Putamen (tissue), 1 donor: ENCODE data around the gene CFL1.
"Not testable (repeated sequence)": the region's sequence is repeated elsewhere in the genome, so short reads cannot be mapped to it uniquely, and the experiment has no call there.

Source experiments
- DNase-seq: peaks from one replicate; pipeline ENCODE4 v3.0.0-alpha.2; 2016; ENCODE audit warnings: low spot score

Gene CFL1

DNA sequence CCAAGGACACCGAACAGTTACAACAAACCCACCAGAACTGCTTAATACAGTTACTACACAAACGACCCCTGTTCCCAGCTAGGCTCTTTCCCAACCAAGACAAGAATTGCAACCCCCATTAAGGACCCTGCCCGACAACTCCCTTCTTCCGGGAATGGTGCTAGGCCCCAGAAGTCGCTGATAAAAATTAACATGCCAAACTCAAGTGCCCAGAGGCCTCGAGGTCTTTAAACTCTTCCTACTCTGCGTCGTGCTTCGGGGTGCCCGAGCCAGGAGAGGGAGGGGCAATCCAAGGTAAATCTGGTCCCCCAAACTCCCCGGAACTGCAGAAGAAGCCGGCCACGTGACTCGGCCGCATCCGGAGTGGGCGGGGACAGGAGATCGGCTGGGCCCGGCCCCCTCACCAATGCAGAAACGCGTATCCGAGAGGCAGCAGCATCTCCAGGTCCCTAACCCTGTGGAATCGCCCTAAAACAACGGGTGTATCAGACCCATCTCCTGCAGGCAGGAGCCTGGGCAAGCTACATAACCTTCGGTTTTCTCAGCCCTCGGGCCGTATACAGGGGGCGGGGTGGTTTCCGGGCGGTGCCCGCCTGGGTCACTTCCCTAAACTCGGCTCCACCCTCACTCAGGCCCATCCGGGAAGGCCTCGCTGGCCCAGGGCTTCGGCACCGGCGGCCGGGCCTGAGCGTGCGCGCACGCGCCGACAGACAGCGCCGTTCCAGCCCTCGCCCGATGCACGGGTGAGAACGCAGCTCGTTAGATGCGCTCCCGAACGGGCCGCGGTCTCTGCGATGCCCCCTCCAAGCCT is 1.1 kb downstream of the CFL1 start:
- DNase-seq, result peak; percentile 83

DNA sequence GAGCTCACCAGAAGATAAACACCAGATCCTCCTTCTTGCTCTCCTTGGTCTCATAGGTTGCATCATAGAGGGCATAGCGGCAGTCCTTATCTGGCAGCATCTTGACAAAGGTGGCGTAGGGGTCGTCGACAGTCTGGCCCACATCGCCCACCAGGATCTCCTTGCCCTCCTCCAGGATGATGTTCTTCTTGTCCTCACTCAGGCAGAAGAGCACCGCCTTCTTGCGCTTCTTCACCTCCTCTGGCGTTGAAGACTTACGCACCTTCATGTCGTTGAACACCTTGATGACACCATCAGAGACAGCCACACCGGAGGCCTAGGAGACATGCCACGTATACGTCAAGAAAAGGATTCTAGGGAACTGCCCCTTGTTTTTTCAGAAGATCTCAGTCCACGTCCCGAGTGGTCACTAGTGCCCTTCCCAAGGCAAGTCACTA is 2.0 kb downstream of the CFL1 start:
- no peak for DNase-seq

DNA sequence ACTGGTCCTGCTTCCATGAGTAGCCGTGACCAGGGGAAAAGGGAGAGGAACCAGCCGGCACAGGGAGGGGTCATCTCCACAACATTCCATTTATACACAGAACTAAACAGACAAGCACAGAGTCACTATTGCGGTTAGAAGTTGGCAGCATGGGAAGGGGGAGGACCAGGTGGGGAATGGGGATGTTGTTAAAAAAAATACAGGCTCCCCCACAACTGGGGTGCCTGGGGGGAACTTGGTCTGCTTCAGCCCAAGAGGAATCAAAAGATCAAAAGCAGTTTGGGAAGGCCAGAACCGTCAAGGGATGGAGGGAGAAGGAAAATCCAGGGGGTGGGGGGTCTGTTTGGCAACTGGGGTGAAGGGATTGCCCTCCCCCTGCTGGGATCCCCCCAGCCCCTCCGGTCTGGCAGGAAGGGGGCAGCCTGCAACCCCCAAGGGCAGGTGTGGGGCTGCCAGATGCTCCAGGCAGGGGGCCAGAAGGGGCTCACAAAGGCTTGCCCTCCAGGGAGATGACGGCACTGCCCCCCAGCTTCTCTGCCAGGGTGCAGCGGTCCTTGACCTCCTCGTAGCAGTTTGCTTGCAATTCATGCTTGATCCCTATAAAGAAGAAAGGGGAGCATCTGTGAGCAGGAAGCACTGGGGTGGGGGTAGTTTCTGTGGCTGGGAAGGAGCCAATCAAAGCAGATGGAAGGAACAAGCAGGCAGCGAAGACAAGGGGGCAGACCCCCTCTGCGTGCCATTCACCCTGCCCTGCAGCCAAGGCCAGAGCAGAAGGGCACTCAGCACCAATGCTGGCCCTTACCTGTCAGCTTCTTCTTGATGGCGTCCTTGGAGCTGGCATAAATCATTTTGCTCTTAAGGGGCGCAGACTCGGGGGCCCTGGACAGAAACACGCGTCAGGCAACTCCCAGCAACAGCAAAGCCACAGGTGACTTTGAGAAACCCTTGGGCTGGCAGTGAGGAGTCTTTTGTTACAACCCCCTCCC is 2.8 kb downstream of the CFL1 start:
- no peak for DNase-seq

DNA sequence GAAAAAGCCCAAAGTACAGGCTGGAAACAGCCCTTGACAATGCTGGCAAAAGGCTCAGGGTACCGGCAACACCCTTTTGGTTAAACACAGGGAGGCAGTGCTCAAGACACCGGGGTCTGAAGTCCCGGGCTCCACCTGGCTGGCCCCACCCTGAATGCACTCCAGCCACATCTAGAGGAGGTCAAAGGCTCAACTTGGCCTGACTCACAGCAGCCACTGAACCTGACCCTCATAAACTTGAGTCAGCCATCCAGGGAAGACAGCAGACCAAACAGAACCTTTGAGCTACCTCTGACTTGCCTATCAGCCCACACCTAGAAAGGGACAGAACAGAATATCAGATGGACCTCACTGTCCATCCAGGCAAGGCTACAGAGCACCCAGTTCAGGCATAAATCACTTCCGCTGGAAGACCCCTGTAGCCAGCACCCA is 3.8 kb downstream of the CFL1 start:
- DNase-seq, result no peak

DNA sequence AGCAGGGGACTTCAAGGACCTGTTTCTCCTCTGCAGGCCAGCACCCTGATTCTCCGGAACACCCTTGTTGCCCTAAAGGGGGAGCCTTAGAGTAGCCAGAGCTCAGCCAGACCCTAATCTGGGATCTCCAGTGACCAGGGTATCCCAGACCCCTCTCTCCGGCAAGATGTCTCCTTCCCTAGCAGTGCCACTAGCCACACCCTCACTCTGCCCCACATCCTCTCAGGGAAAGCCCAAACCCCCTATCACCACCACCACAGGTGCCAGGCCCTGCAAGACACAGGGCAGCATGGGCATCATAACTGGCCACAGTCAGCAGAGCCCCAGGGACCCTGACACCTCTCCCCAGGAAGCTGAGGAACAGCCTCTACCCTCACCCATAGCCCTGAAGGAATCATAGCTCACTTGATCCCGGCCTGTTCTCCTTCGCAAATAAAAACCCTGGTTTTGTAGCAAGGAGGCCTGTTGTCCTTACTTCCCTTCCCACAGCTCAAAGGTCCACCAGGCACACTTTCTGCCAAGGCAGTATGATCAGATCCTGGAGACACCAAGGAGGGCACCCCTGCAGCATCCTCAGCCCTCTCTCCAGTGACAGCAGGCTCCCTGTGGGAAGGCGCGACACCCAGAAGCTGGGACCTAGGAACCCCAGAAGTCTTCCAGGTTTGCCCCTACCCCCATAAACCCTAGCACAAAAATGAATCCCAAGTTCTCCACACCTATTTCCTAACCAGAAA is 4.6 kb downstream of the CFL1 start:
- no peak for DNase-seq

DNA sequence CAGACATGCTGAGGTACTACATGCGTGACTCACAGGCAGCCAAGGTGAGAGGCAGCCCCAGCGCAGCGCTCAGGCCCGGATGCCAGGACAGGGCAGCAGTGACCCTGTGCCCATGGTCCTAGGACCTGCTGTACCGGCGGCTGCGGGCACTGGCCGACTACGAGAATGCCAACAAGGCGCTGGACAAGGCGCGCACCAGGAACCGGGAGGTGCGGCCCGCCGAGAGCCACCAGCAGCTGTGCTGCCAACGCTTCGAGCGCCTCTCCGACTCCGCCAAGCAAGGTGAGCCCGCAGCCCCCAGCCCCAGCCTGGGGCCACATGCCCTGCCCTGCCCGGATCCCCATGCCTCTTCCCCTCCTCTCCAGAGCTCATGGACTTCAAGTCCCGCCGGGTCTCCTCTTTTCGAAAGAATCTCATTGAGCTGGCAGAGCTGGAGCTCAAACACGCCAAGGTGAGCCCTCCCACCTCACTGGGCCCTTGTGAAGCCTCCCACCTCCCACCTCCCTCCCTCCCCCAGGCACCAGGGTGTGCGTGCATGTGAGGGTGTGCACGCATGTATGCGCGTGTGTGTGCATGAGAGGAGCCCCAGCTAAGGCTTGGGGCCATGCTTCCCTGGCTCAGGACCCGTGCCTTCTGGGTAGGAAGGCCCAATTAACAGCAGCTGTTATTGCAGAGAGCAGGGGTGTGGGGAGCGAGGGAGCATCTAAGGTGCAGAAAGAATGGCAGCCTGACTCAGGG is 5.3 kb downstream of the CFL1 start:
- DNase-seq, result no peak

DNA sequence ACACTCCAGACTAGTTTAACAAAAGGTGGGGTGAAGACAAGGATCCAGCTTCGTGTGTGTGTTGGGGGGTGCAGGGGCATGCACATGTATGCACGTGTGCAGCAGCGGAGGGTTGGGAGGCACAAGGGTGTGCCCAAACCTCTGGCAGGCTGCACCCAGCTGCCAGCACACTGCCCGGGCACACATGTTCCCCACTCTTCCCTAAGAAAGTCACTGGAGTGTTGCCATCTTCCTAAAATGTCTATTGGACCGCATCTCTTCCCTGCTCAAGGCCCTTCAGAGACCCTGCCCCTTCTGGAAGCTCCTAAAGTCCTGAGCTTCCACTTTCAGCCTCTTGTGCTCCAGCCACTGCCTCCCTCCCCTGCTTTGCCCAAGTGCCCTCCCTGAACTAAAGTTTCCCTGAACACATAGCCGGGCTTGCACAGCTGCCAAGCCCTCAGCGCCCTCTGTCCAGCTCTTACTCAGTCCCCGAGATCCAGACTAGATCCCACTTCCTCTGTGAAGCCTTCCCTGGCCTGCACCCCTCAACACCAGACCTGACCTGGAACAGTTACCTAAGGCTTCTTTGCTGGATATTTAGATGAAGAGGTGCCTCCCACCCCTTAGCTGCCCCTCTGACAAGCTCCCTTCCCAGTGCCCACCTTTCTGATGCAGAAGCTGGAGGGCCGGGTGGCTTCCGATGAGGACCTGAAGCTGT is 6.0 kb downstream of the CFL1 start:
- no peak for DNase-seq

DNA sequence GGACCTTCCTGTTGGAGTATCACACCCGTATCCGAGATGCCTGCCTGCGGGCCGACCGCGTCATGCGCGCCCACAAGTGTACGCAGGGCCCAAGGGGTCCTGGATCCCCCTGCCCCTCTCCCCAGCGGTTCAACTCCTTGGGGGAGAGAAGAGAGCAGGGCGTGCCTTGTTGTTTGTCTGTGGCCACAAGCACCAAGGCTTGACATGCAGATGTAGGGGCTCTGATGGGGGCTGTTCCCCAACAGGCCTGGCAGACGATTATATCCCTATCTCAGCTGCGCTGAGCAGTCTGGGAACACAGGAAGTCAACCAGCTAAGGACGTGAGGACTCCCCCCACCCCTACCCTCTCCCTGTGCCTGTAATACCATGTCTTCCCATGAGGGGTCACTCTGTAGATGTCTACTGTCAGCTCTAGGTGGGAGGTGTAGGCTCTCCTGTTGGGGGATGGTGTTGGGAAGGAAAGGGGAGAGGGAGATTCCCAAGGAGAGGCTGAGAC is 6.8 kb downstream of the CFL1 start:
- DNase-seq, result no peak

DNA sequence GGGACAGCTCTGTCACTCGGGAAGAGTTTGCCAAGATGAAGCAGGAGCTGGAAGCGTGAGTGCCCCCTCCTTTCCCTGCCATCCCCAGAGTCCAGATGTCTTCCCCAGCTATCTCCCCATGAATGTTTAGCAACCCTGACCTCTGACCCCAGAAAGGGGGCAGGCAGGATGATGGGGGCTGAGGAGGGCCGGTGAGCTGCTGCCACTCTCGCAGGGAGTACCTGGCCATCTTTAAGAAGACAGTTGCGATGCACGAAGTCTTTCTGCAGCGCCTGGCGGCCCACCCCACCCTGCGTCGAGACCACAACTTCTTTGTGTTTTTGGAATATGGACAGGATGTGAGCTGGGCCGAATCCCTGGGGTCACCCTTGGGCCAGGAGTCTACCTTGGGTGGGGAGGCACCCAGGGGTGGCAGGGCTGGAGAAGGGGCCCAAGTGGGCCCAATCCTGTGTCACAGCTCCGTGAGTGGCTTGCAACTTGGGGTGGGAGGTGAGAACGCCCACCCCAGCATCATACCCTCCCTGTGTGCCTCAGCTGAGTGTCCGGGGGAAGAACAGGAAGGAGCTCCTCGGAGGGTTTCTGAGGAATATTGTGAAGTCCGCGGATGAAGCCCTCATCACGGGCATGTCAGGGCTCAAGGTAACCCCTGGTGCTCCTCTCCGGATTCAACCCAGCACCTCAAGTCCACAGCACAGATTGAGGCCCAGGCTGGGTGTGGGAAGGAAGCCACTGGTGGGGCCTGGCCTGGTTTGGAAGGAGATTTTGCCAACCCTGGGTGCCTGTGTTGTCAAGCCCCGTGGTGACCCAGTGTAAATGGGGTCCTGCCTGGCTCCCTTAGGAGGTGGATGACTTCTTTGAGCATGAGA is 7.5 kb downstream of the CFL1 start:
- no peak for DNase-seq

DNA sequence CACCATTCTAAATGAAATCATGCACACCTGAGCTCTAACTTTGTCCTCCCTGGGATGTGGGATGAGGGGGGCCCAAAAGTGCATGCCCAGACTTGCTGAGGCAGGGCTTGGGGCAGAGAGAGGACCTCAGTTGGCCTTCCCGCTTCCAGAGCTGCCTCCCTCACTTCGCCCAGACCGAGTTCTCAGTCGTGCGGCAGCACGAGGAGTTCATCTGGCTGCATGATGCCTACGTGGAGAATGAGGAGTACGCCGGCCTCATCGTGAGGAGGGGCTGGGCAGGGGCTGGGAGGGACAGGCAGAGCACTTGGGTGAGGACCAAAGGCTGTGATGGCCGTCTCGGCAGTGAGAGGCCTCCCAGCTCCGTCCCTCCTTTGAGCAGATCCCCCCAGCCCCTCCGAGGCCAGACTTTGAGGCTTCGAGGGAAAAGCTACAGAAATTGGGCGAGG is 8.2 kb downstream of the CFL1 start:
- no peak for DNase-seq

DNA sequence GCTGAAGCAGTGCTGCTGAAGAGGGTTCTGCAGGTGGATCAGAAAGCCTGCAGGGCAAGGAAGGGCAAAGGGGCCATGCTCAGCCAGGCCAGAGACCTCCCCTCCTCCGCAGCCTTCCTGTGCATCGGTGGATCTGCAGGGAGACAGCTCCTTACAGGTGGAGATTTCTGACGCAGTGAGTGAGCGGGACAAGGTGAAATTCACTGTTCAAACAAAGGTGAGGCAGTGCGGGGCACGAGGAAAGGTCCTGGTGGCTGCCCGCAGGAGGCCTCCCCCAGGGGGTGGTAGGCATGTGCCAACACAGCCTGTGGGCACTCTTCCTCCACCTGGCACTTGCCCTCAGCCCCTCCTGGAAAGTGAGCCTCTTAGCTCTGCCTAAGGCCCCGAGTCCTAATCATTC is 8.6 kb downstream of the CFL1 start:
- no peak for DNase-seq

DNA sequence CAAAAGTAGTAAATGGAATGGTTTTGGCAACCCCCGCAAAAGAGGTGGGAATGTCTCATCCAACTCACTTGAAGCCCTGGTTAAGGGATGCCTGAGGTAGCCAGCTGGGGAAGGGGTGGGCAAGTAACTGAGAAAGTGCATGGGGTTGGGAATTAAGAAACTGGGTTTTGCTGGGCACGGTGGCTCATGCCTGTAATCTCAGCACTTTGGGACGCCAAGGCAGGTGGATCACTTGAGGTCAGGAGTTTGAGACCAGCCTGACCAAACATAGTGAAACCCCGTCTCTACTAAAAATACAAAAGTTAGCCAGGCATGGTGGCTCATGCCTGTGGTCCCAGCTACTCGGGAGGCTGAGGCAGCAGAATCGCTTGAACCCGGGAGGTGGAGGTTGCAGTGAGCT is 9.3 kb downstream of the CFL1 start:
- not testable (repeated sequence) for DNase-seq

DNA sequence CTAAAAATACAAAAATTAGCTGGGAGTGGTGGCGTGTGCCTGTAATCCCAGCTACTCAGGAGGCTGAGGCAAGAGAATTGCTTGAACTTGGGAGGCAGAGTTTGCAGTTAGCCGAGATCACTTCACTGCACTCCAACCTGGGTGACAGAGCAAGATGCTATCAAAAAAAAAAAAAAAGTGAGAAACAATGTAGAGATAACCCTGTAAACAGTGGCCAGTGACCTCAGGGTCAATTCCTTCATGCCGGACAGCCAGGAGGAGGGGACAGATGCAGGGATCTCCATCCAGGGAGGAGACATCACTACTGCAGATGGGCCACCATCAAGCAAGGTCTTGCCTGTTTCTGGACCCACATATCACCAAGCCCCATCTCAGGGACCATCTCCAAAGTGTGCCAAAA is 10.2 kb downstream of the CFL1 start:
- DNase-seq, result no peak

DNA sequence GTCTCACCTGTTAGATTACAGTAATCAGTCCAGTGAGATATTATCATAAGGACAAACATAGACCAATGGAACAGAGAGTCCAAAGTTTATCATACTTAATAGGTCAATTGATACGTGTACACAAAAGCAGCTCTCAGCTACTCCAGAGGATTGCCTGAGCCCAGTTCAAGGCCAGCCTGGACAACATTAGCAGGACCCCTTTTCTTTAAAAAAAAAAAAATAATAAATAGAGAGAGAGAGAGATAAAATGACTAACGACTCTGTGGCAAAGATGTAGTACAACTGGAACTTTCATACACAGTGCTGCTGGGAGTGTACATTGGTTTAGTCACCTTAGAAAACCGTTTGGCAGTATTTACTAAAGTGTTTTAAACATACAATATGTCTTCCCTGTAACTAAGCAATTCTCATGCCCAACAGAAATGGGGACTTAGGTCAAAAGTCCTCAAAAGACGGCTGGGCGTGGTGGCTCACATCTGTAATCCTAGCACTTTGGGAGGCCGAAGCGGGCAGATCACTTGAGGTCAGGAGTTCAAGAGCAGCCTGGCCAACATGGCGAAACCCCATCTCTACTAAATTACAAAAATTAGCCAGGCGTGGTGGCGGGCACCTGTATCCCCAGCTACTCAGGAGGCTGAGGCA is 13.6 kb downstream of the CFL1 start:
- DNase-seq, result no peak

DNA sequence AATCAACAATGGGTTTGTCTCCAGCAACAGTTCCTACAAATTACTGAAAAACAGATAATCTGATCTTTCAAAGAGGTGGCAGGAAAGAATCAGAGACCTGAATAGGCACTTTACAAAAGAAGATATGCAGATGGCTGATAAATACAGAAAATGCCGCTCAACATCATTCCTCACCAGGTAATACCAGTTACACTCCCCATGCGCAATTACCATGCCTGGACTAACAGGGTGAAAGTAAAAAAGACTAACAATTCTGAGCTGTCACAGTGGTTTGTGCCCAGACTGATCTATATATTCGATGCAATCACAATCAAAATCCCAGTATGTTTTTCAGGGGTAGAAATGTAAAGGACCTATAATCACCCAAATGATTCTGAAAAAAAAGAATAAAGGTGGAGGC is 14.2 kb downstream of the CFL1 start:
- DNase-seq, result no peak

DNA sequence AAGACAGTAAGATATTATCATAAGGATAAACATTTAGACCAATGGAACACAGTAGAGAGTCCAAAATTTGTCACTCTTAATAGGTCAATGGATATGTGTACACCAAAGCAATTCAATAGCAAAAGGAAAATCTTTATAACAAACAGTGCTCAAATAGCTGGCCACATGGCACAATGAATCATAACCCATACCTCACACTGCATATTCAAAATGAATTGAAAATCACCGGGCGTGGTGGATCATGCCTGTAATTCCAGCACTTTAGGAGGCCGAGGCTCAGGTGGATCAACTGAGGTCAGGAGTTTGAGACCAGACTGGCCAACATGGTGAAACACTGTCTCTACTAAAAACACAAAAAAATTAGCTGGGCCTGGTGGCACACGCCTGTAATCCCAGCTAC is 15.8 kb downstream of the CFL1 start:
- DNase-seq, result no peak

DNA sequence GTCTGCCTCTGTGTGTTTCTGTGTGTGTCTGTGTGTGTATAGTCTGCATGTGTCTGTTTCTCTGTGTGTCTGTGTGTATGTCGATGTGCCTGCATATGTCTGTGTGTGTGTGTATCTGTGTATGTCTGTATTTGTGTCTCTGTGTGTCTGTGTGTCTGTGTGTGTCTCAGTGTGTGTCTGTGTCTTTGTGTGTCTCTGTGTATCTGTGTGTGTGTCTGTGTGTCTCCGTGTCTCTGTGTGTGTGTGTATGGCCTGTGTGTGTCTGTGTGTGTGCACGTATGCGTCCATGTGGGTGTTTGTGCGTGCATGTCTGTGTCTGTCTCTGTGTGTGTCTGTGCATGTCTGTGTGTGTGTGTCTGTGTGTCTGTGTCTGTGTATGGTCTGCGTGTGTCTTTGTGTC is 23.8 kb downstream of the CFL1 start:
- DNase-seq, result no peak

DNA sequence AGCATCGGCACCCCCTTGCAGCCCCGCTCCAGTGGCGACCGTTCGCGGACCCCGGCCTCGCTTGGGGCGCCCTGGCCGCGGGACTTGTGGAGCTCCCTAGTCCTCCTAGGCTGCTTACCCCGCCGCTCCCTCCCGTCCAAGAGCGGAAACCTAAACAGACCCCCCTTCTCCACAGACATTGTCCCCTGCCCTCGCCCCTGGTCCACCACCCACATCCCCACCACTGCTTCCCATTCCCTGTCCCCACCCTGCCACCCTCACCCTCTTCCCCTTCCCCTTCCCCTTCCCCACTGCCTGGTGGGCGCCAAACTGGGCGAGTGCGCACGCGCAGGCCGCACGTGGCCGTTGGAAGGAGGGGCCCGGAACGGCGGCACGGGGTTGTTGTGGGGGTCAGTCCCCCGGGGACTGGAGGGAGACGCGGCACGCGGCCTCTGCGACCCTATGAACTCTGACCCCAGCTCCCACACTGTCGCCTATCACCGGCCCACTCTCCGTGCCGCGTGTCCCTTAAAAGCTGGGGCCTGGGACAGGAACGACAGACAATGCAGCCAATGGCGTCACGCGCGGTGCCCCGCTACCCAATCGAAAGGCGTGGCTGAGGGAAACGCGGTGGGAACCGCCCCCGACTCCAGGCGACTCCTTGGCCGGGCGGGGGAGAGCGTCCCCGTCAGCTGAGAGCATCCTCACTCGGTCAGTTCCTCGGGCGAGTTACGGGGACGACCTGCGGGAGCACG is 24.5 kb downstream of the CFL1 start, which contains the start of gene SNX32:
TSS of gene SNX32 (plus strand) at position 667 of the 734 bp plus-strand sequence. CDS start 103 bp downstream, outside the sequence.
- DNase-seq, result peak; percentile 93
